Measurements from ENCODE around the gene PHACTR2. TPM values are rescaled to one million over a fixed set of nuclear protein-coding genes. Genes with fewer than 3 reads are reported as not detected.

Gene PHACTR2
- total RNA-seq, 4 donors from 2014 or later = 39.8 to 99.0 (median 49.3) TPM

- Histone ChIP-seq H3K4me1 (no peaks in the 10 kb centered on the region), H3K27me3 (no peaks in the 10 kb centered on the region), H3K4me3 (no peak overlapping the region), H3K36me3 (peaks cover 0 to 13% (median 0%) of the 10 kb centered on the region in 3 donors), H3K9me3 (no peaks in the 10 kb centered on the region), H3K27ac (peak overlapping the region in 1 of 4 donors; percentile 26)
- no peak for DNase-seq
- no peak for TF ChIP-seq POLR2A (IDR thresholded peaks at IDR 0.05)
- no peak for TF ChIP-seq CTCF (IDR thresholded peaks at IDR 0.05)
These were observed 96.6 kb downstream of the PHACTR2 start for GRCh38 chr6:143774347-143774746.

- TF ChIP-seq CTCF (IDR thresholded peaks at IDR 0.05) (no peak), POLR2A (IDR thresholded peaks at IDR 0.05) (no peak)
- peaks cover 0 to 13% (median 0%) of the 10 kb centered on the region in 3 donors for H3K36me3 ChIP-seq
- DNase-seq = no peak
- no peaks in the 10 kb centered on the region for H3K9me3 ChIP-seq
- no peaks in the 10 kb centered on the region for H3K27me3 ChIP-seq
- H3K4me1 ChIP-seq = no peaks in the 10 kb centered on the region
- H3K27ac ChIP-seq = no peak overlapping the region
- no peak overlapping the region for H3K4me3 ChIP-seq
These were observed 97.6 kb downstream of the PHACTR2 start for GRCh38 chr6:143775336-143775735.

GRCh38 chr6:143778926-143779325, 101.2 kb downstream of the PHACTR2 start:
- DNase-seq = no peak
- TF ChIP-seq POLR2A (IDR thresholded peaks at IDR 0.05) = no peak
- TF ChIP-seq CTCF (IDR thresholded peaks at IDR 0.05) = no peak
- Histone ChIP-seq H3K27ac (no peak overlapping the region), H3K27me3 (no peaks in the 10 kb centered on the region), H3K4me3 (no peak overlapping the region), H3K9me3 (no peaks in the 10 kb centered on the region), H3K4me1 (no peaks in the 10 kb centered on the region), H3K36me3 (peaks cover 0 to 12% (median 0%) of the 10 kb centered on the region in 3 donors)

- H3K9me3 ChIP-seq = peaks cover 0 to 6% (median 2%) of the 10 kb centered on the region in 4 donors
- no peak overlapping the region for H3K4me3 ChIP-seq
- H3K36me3 ChIP-seq = peaks cover 0 to 31% (median 0%) of the 10 kb centered on the region in 3 donors
- peak overlapping the region in 1 of 4 donors; percentile 22 for H3K27ac ChIP-seq
- no peaks in the 10 kb centered on the region for H3K4me1 ChIP-seq
- no peaks in the 10 kb centered on the region for H3K27me3 ChIP-seq
- no peak for DNase-seq
- TF ChIP-seq POLR2A (IDR thresholded peaks at IDR 0.05) = no peak
- no peak for TF ChIP-seq CTCF (IDR thresholded peaks at IDR 0.05)
These were observed 104.7 kb downstream of the PHACTR2 start for GRCh38 chr6:143782481-143782880.

GRCh38 chr6:143783077-143783476, 105.3 kb downstream of the PHACTR2 start:
- peaks cover 0 to 6% (median 2%) of the 10 kb centered on the region in 4 donors for H3K9me3 ChIP-seq
- H3K4me1 ChIP-seq = no peaks in the 10 kb centered on the region
- no peak overlapping the region for H3K27ac ChIP-seq

More at GRCh38 chr6:143783077-143783476, 105.3 kb downstream of the PHACTR2 start:
- Histone ChIP-seq H3K27me3 (no peaks in the 10 kb centered on the region), H3K36me3 (peaks cover 0 to 31% (median 0%) of the 10 kb centered on the region in 3 donors), H3K4me3 (no peak overlapping the region)
- DNase-seq = no peak
- TF ChIP-seq POLR2A (IDR thresholded peaks at IDR 0.05) (no peak), CTCF (IDR thresholded peaks at IDR 0.05) (no peak)
